Tibial nerve (tissue), 4 donors: ENCODE results near the gene NME1. TPM values are rescaled to one million over a fixed set of nuclear protein-coding genes. Genes with fewer than 3 reads are reported as not detected.
"Not testable (repeated sequence)": the region's sequence is repeated elsewhere in the genome, so short reads cannot be mapped to it uniquely, and the experiment has no call there.

Source experiments
- DNase-seq, 2 donors: peaks; one replicate each; pipeline ENCODE4 v3.0.0-alpha.2; 2019; ENCODE audit warnings: low spot score in 2 of 2
- H3K27ac ChIP-seq, 4 donors: fragments of 200-600 bp; sonication (generic) in 3 of 4; one replicate each; pipeline ENCODE4 v1.5.1; 2017 to 2019; ENCODE audit warnings: mild to moderate bottlenecking in 1 of 4
- H3K27me3 ChIP-seq, 2 donors: fragments of 200-600 bp; sonication (generic) in 1 of 2; one replicate each; pipeline versions ENCODE4 v1.5.1 to v1.6.0; 2017 to 2019
- H3K36me3 ChIP-seq, 3 donors: fragments of 200-600 bp; sonication (generic); one replicate each; pipeline ENCODE4 v1.5.1; 2018 to 2019
- H3K4me1 ChIP-seq, 4 donors: fragments of 200-600 bp; sonication (generic) in 3 of 4; one replicate each; pipeline ENCODE4 v1.5.1; 2017 to 2019
- H3K4me3 ChIP-seq, 4 donors: fragments of 200-600 bp; sonication (generic) in 3 of 4; one replicate each; pipeline ENCODE4 v1.5.1; 2017 to 2019; ENCODE audit warnings: mild to moderate bottlenecking in 1 of 4, moderate library complexity in 1 of 4
- H3K9me3 ChIP-seq, 4 donors: fragments of 200-600 bp; sonication (generic) in 3 of 4; one replicate each; pipeline ENCODE4 v1.5.1; 2017 to 2019
- CTCF ChIP-seq, 5 experiments: fragments of 200-600 bp in 3 of 5; fragments of 450-650 bp in 2 of 5; sonication (generic) in 3 of 5; IDR thresholded peaks; one replicate each; pipeline ENCODE4 v1.5.1; 2016 to 2019; ENCODE audit warnings: antibody characterized with exemption in 5 of 5, mild to moderate bottlenecking in 3 of 5, moderate library complexity in 2 of 5
- EP300 ChIP-seq, 2 donors: sonication (generic); formaldehyde crosslinking; IDR thresholded peaks; one replicate each; pipeline ENCODE4 v1.6.1; 2017; ENCODE audit warnings: antibody characterized with exemption in 2 of 2, mild to moderate bottlenecking in 1 of 2
- POLR2A ChIP-seq, 2 donors: fragments of 450-650 bp; IDR thresholded peaks; one replicate each; pipeline ENCODE4 v1.6.1; 2017; ENCODE audit warnings: antibody characterized with exemption in 2 of 2, mild to moderate bottlenecking in 2 of 2, moderate library complexity in 2 of 2
- WGBS, 2 donors: methylation state at CpG; one replicate each; pipeline ENCODE4 v1.1.5; 2018; 5-methylcytosine and 5-hydroxymethylcytosine counted together
- total RNA-seq, 4 donors: library from RNA; depleted of rRNA; stranded (reverse); fragments of >200 nt; gene quantifications; one replicate each; pipeline ENCODE4 v1.1.0, GENCODE V29; 2016

Gene NME1
- total RNA-seq, 4 donors from 2014 or later: 12.7 to 105 (median 38.7) TPM

DNA sequence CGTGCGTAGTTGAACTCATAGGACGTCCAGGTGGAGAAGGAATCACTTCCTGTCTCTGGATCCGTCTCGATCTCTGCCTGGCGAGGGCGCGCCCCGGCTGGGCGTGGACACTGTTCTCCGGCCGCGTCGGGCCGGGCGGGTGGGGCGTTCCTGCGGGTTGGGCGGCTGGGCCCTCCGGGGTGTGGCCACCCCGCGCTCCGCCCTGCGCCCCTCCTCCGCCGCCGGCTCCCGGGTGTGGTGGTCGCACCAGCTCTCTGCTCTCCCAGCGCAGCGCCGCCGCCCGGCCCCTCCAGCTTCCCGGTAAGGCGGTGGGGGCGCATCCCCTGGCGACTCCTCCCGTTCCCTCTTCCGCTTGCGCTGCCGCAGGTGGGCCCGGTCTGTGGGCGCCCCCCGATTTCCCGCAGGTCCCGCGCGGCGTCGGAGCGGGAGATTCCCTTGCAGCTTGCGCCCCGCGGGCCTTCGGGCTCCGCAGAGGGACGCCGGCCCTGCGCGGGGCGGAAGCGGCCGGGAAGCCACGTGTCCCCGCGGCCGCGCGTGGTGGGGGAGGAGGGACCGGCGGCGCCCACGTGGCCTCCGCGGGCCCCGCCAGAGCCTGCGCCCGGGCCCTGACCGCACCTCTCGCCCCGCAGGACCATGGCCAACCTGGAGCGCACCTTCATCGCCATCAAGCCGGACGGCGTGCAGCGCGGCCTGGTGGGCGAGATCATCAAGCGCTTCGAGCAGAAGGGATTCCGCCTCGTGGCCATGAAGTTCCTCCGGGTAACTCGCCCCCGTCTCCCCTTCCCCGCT, 13.0 kb downstream of the NME1 start, which contains the start of gene NME2:
Gene NME2, plus strand, starts transcription at position 214 of the 789 bp plus-strand sequence. Its CDS starts 420 bp downstream, at position 634.
- H3K27ac ChIP-seq: peak within 1 kb of the TSS; percentile 80 to 98 (median 93)
- peak within 1 kb of the TSS; percentile 59 to 98 (median 96) for H3K4me3 ChIP-seq
- H3K9me3 ChIP-seq: no peaks in the 10 kb centered on the region
- WGBS, 2 donors: 0% methylated on average over 35 to 56 of the region's 98 CpGs
- peak; percentile 82 to 85 for DNase-seq
- no peaks in the 10 kb centered on the region for H3K27me3 ChIP-seq
- peaks cover 0 to 23% (median 7%) of the 10 kb centered on the region in 4 donors for H3K4me1 ChIP-seq
- no peak for TF ChIP-seq CTCF (IDR thresholded peaks at IDR 0.05)
- peak; percentile 5 to 58 for TF ChIP-seq POLR2A (IDR thresholded peaks at IDR 0.05)
- TF ChIP-seq EP300 (IDR thresholded peaks at IDR 0.05): peak in 1 of 2 donors; percentile 74
- H3K36me3 ChIP-seq: peaks cover 0 to 57% (median 16%) of the 10 kb centered on the region in 3 donors

- H3K27ac ChIP-seq: peak overlapping the region; percentile 80 to 98 (median 93)
- no peak for DNase-seq
- H3K4me3 ChIP-seq: peak overlapping the region; percentile 59 to 98 (median 96)
- no peaks in the 10 kb centered on the region for H3K9me3 ChIP-seq
- no peaks in the 10 kb centered on the region for H3K27me3 ChIP-seq
- TF ChIP-seq CTCF (IDR thresholded peaks at IDR 0.05) (peak; percentile 46 to 66 (median 60)), EP300 (IDR thresholded peaks at IDR 0.05) (no peak), POLR2A (IDR thresholded peaks at IDR 0.05) (no peak)
- H3K4me1 ChIP-seq: peaks cover 0 to 23% (median 7%) of the 10 kb centered on the region in 4 donors
- 19 to 42% methylated on average over 16 to 38 of the region's 42 CpGs for WGBS, 2 donors
- H3K36me3 ChIP-seq: peaks cover 0 to 57% (median 8%) of the 10 kb centered on the region in 3 donors
These were observed 13.9 kb downstream of the NME1 start for GRCh38 chr17:51166987-51167931.

- peaks cover 0 to 23% (median 7%) of the 10 kb centered on the region in 4 donors for H3K4me1 ChIP-seq
- whole genome bisulfite sequencing, 2 donors: 85 to 90% methylated on average over 1 of the region's 1 CpG
- no peaks in the 10 kb centered on the region for H3K27me3 ChIP-seq
- no peak for DNase-seq
- TF ChIP-seq POLR2A (IDR thresholded peaks at IDR 0.05): no peak
- no peak for TF ChIP-seq CTCF (IDR thresholded peaks at IDR 0.05)
- no peak for TF ChIP-seq EP300 (IDR thresholded peaks at IDR 0.05)
- peaks cover 0 to 61% (median 4%) of the 10 kb centered on the region in 3 donors for H3K36me3 ChIP-seq
- no peaks in the 10 kb centered on the region for H3K9me3 ChIP-seq
- no peak overlapping the region for H3K27ac ChIP-seq
- H3K4me3 ChIP-seq: no peak overlapping the region
These were observed 16.0 kb downstream of the NME1 start for GRCh38 chr17:51169340-51169739.

DNA sequence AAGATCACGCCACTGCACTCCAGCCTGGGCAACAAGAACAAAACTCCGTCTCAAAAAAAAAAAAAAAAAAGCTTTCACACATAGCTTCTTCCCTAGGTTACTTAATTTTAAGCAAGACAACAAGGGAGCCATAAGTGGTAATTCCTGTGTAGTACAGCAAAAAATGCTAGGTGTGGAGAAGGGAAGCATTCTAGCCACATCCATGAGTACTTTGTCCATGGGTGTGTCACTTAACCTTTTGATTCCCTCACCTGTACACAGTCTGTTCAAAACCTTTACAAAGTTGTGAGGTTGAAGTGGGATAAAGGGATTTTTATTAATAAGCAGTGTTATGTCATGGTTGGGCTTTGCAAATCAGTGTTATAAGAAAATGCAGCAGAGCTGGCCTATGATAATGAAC, 17.4 kb downstream of the NME1 start:
- H3K27ac ChIP-seq: no peak overlapping the region
- WGBS, 2 donors: 86 to 87% methylated on average over 2 of the region's 2 CpGs
- H3K36me3 ChIP-seq: peaks cover 0 to 71% (median 4%) of the 10 kb centered on the region in 3 donors

DNA sequence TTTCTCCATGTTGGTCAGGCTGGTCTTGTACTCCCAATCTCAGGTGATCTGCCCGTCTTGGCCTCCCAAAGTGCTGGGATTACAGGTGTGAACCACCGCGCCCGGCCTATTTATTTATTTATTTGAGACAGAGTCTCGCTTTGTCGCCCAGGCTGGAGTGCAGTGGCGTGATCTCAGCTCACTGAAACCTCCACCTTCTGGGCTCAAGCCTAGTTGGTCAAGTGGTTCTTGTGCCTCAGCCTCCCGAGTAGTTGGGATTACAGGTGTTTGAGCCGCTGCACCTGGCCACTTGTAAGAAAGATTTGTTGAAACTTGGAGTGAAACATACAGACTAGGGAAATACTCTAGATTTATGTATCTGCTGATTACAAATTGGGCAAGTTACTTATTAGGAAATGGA, 18.7 kb downstream of the NME1 start:
- H3K9me3 ChIP-seq, H3K27me3 ChIP-seq, DNase-seq, H3K27ac ChIP-seq, H3K4me3 ChIP-seq: not testable (repeated sequence)
- Histone ChIP-seq H3K36me3 (peaks cover 0 to 71% (median 4%) of the 10 kb centered on the region in 3 donors), H3K4me1 (peaks cover 0 to 12% (median 1%) of the 10 kb centered on the region in 4 donors)
- WGBS, 2 donors: 85 to 89% methylated on average over 9 of the region's 9 CpGs

More for the DNA sequence above, 17.4 kb downstream of the NME1 start:
- Histone ChIP-seq H3K4me1 (peaks cover 0 to 14% (median 2%) of the 10 kb centered on the region in 4 donors), H3K9me3 (no peaks in the 10 kb centered on the region), H3K4me3 (no peak overlapping the region), H3K27me3 (no peaks in the 10 kb centered on the region)
- TF ChIP-seq CTCF (IDR thresholded peaks at IDR 0.05) (no peak), EP300 (IDR thresholded peaks at IDR 0.05) (no peak), POLR2A (IDR thresholded peaks at IDR 0.05) (no peak)
- no peak for DNase-seq
